Naive B cell (primary cell): ENCODE data around the gene SELENOS. TPM values are rescaled to one million over a fixed set of nuclear protein-coding genes. Genes with fewer than 3 reads are reported as not detected.

Experiments
- ATAC-seq, 2 donors: fragments of 150-1000 bp; cut with Tn5 transposase; 2 replicates each; pipeline ENCODE4 v1.10.0; 2021; ENCODE audit warnings: low read depth in 2 of 2, mild to moderate bottlenecking in 2 of 2, moderate library complexity in 2 of 2
- DNase-seq: peaks from one replicate; pipeline ENCODE4 v3.0.0; 2022
- H3K27ac Mint-ChIP-seq, 6 donors: one replicate each; pipeline ENCODE4 v1.8.0; 2020 to 2022; ENCODE audit warnings: mild to moderate bottlenecking in 6 of 6, mixed read lengths in 6 of 6, moderate library complexity in 5 of 6, inconsistent platforms in 2 of 6
- H3K27me3 Mint-ChIP-seq, 3 donors: one replicate each; pipeline ENCODE4 v1.8.0; 2021 to 2022; ENCODE audit warnings: mixed read lengths in 3 of 3, mild to moderate bottlenecking in 1 of 3
- H3K36me3 Mint-ChIP-seq, 2 donors: one replicate each; pipeline ENCODE4 v1.8.0; 2020 to 2022; ENCODE audit warnings: mixed read lengths in 2 of 2, inconsistent platforms in 1 of 2, mild to moderate bottlenecking in 1 of 2
- H3K4me1 Mint-ChIP-seq, 3 donors: one replicate each; pipeline ENCODE4 v1.8.0; 2020 to 2022; ENCODE audit warnings: mixed read lengths in 3 of 3, inconsistent platforms in 1 of 3, mild to moderate bottlenecking in 1 of 3, moderate library complexity in 1 of 3
- H3K4me3 Mint-ChIP-seq, 8 donors: one replicate each; pipeline ENCODE4 v1.8.0; 2020 to 2022; ENCODE audit warnings: mild to moderate bottlenecking in 8 of 8, mixed read lengths in 8 of 8, moderate library complexity in 8 of 8, inconsistent platforms in 2 of 8
- H3K9me3 Mint-ChIP-seq, 7 donors: one replicate each; pipeline ENCODE4 v1.8.0; 2020 to 2022; ENCODE audit warnings: mixed read lengths in 7 of 7, mild to moderate bottlenecking in 5 of 7, inconsistent platforms in 2 of 7, moderate library complexity in 1 of 7
- polyA plus RNA-seq, 6 donors: library from polyadenylated mRNA; unstranded; fragments of 300-500 nt; fragmentation: Illumina TruSeq; gene quantifications; one replicate each; pipeline ENCODE4 v1.2.3, GENCODE V29; 2021; ENCODE audit warnings: low read depth in 6 of 6

Gene SELENOS
- polyA plus RNA-seq, 6 donors from 2014 or later: 25.7 to 49.7 (median 40.0) TPM

DNA sequence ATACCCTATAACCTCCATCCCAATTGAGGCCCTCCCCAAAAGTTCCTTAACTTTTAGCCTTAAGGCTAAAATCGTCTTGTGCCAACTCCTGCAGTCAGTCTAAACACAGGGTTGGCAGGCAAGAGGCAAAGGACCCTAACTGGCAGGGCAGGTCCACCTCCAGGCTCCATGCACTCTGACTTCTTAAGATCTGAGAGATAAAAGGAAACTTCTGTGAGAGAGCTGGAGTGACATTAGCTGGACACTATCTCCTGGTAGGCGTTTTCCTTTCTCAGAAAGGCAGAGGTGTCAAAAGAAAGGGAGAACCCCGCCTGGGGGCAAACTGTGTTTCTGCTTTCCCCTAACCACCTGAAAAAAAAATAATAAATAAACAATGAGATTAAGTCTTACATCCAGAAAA, 29.0 kb downstream of the SELENOS start:
- no peak for ATAC-seq
- no peaks in the 10 kb centered on the region for H3K27me3 Mint-ChIP-seq
- H3K36me3 Mint-ChIP-seq: no peaks in the 10 kb centered on the region
- peak overlapping the region in 1 of 8 donors; percentile 14 for H3K4me3 Mint-ChIP-seq
- no peak for DNase-seq
- peak overlapping the region in 2 of 6 donors; percentile 47 to 64 for H3K27ac Mint-ChIP-seq
- no peaks in the 10 kb centered on the region for H3K9me3 Mint-ChIP-seq
- H3K4me1 Mint-ChIP-seq: peaks cover 52 to 81% (median 81%) of the 10 kb centered on the region in 3 donors

- no peaks in the 10 kb centered on the region for H3K36me3 Mint-ChIP-seq
- H3K4me1 Mint-ChIP-seq: peaks cover 60 to 86% (median 86%) of the 10 kb centered on the region in 3 donors
- ATAC-seq (no peak), DNase-seq (no peak)
- peak overlapping the region; percentile 17 to 80 (median 60) for H3K4me3 Mint-ChIP-seq
- no peaks in the 10 kb centered on the region for H3K9me3 Mint-ChIP-seq
- peak overlapping the region; percentile 56 to 93 (median 87) for H3K27ac Mint-ChIP-seq
- H3K27me3 Mint-ChIP-seq: no peaks in the 10 kb centered on the region
Measured at GRCh38 chr15:101246824-101247745, 30.2 kb downstream of the SELENOS start.

- H3K4me1 Mint-ChIP-seq: peaks cover 63 to 93% (median 90%) of the 10 kb centered on the region in 3 donors
- H3K4me3 Mint-ChIP-seq: peak overlapping the region; percentile 17 to 80 (median 60)
- peak overlapping the region; percentile 56 to 93 (median 87) for H3K27ac Mint-ChIP-seq
- no peaks in the 10 kb centered on the region for H3K27me3 Mint-ChIP-seq
- DNase-seq (peak; percentile 26), ATAC-seq (peak; percentile 14 to 17)
- no peaks in the 10 kb centered on the region for H3K9me3 Mint-ChIP-seq
- H3K36me3 Mint-ChIP-seq: no peaks in the 10 kb centered on the region
Measured at GRCh38 chr15:101246391-101246790, 30.9 kb downstream of the SELENOS start.

GRCh38 chr15:101244889-101245668, 32.2 kb downstream of the SELENOS start:
- DNase-seq: no peak

DNA sequence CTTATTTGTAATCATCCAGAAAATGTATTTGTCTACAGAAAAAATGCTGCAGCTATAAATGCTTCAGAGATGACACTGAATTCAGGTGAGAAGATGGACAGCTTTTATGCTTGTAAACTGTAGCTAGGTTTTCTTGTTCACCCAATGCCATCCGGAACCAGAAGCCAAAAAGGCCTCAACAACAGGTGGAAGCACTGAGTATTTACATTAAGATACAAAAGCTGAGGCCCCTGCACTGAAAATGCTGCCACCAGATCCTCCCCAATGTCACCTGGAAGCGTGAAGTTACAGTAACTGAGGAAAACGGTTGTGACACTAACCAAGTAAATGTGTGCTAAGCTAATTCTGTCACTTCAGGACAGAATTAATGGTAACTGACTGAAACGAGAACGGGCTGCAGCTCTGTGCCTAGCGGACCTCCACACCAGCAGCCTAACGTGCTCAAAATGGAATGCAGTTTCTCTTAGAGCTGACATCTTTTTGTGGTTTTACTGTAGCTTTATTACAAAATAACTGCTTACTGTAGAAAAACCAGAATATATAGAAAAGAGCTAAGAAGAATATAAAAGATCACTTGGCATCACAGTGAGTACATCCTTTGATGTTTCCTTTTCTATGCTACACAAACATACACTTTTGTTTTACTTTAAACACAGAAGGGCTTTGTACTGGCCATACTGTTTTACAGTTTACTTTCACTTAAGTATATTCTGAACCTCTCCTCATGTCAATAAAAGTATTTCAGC, 33.1 kb downstream of the SELENOS start:
- H3K27me3 Mint-ChIP-seq: no peaks in the 10 kb centered on the region
- DNase-seq (no peak), ATAC-seq (no peak)
- H3K27ac Mint-ChIP-seq: peak overlapping the region in 5 of 6 donors; percentile 18 to 94 (median 73)
- H3K4me1 Mint-ChIP-seq: peaks cover 63 to 95% (median 84%) of the 10 kb centered on the region in 3 donors
- H3K4me3 Mint-ChIP-seq: peak overlapping the region; percentile 2 to 79 (median 66)
- H3K9me3 Mint-ChIP-seq: no peaks in the 10 kb centered on the region
- H3K36me3 Mint-ChIP-seq: no peaks in the 10 kb centered on the region

More at GRCh38 chr15:101244889-101245668, 32.2 kb downstream of the SELENOS start:
- no peak for ATAC-seq
- Mint-ChIP-seq H3K4me1 (peaks cover 58 to 95% (median 84%) of the 10 kb centered on the region in 3 donors), H3K27ac (peak overlapping the region in 5 of 6 donors; percentile 18 to 85 (median 78)), H3K9me3 (no peaks in the 10 kb centered on the region), H3K4me3 (peak overlapping the region; percentile 2 to 79 (median 63)), H3K27me3 (no peaks in the 10 kb centered on the region), H3K36me3 (no peaks in the 10 kb centered on the region)

DNA sequence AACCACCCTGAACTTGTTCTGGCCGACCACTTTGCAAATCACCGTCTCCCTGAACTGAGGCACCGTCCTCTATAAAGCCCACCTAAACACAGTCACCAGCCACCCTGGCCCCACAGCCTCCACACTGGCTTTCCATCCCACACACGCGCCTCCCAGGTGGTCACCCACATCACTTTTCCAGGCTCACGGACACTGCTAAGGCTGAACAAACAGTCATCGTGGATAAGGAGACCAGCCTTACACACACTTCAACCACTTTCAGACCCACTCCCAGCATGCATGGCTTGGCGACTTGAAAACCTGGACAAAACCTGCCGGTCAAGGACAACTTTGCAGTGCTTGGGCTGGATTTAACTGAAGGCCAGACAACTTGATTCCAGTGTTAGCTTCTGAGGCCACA, 33.9 kb downstream of the SELENOS start:
- H3K4me3 Mint-ChIP-seq: peak overlapping the region in 6 of 8 donors; percentile 20 to 87 (median 78)
- no peaks in the 10 kb centered on the region for H3K9me3 Mint-ChIP-seq
- H3K4me1 Mint-ChIP-seq: peaks cover 68 to 93% (median 81%) of the 10 kb centered on the region in 3 donors
- H3K27me3 Mint-ChIP-seq: no peaks in the 10 kb centered on the region
- ATAC-seq (no peak), DNase-seq (no peak)
- H3K36me3 Mint-ChIP-seq: no peaks in the 10 kb centered on the region
- H3K27ac Mint-ChIP-seq: peak overlapping the region in 5 of 6 donors; percentile 68 to 94 (median 75)

GRCh38 chr15:101242999-101243336, 34.3 kb downstream of the SELENOS start:
- H3K36me3 Mint-ChIP-seq: no peaks in the 10 kb centered on the region
- peak overlapping the region; percentile 53 to 87 (median 78) for H3K4me3 Mint-ChIP-seq
- no peak for DNase-seq
- no peaks in the 10 kb centered on the region for H3K9me3 Mint-ChIP-seq
- peak overlapping the region; percentile 5 to 91 (median 68) for H3K27ac Mint-ChIP-seq
- H3K4me1 Mint-ChIP-seq: peaks cover 68 to 89% (median 76%) of the 10 kb centered on the region in 3 donors
- H3K27me3 Mint-ChIP-seq: no peaks in the 10 kb centered on the region
- ATAC-seq: no peak

GRCh38 chr15:101242160-101242998, 34.9 kb downstream of the SELENOS start:
- DNase-seq (peak; percentile 72), ATAC-seq (peak; percentile 91 to 94)
- Mint-ChIP-seq H3K4me3 (peak overlapping the region; percentile 53 to 87 (median 78)), H3K27ac (peak overlapping the region; percentile 5 to 91 (median 68)), H3K9me3 (no peaks in the 10 kb centered on the region), H3K4me1 (peaks cover 64 to 85% (median 70%) of the 10 kb centered on the region in 3 donors), H3K27me3 (no peaks in the 10 kb centered on the region), H3K36me3 (no peaks in the 10 kb centered on the region)

DNA sequence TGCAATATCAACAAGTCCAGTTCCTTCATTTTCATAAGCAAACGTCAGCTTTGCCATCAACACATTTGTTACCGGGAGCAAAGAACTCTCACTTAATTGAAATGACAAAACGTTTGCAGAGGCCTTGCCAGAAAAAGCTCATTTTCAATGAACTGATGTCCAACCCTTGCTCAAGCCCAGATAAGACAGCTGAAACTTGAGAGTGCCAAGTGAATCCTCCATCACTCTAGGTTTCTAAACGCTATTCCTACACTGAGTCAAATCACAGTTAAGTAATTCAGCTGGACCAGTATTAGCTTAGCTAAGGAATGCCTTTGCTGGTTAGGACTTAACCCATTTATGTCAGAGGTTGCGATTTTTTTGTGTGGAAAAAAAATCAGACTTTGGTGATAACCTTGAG, 36.9 kb downstream of the SELENOS start:
- Mint-ChIP-seq H3K36me3 (no peaks in the 10 kb centered on the region), H3K27ac (no peak overlapping the region), H3K4me3 (no peak overlapping the region), H3K27me3 (no peaks in the 10 kb centered on the region), H3K9me3 (no peaks in the 10 kb centered on the region), H3K4me1 (peaks cover 48 to 70% (median 58%) of the 10 kb centered on the region in 3 donors)
- DNase-seq: no peak
- no peak for ATAC-seq

DNA sequence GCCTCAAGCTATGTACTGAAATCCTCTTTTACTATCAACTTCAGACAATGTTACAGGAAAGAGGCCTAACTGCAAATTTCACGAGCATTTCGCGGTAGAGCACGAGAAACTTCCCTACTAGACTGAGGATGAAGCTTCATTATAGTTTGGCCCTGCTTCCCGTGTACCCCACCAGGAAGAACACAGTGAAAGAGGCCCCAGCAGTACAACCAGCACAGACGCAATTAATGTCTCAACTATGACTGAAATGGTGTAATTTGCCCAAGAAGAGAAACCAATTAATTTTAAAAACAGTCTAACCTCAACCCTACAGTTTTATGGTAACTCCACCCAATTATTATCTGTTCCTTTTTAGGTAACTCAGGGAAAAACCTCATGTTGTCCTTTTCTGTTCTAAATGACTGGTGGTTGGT, 37.6 kb downstream of the SELENOS start:
- H3K9me3 Mint-ChIP-seq: no peaks in the 10 kb centered on the region
- no peak for DNase-seq
- peak overlapping the region; percentile 14 to 82 (median 50) for H3K4me3 Mint-ChIP-seq
- no peak for ATAC-seq
- H3K4me1 Mint-ChIP-seq: peaks cover 42 to 64% (median 52%) of the 10 kb centered on the region in 3 donors
- H3K27me3 Mint-ChIP-seq: no peaks in the 10 kb centered on the region
- H3K27ac Mint-ChIP-seq: peak overlapping the region in 5 of 6 donors; percentile 27 to 90 (median 65)
- no peaks in the 10 kb centered on the region for H3K36me3 Mint-ChIP-seq

DNA sequence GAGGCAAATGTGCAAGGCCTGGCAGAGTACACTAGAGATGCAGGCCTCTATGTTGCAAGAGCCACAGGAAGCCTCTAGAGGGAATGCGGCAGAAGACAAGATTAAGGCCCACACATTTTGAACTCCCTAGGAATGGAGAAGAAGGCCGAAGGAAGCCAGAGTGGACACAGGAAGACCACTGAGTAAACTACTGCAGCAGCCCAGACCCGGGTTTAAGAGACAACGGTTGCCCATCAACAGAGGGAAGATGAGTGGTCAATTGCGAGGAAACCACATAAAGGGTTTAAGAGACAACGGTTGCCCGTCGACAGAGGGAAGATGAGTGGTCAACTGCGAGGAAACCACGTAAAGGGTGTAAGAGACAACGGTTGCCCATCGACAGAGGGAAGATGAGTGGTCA, 40.0 kb downstream of the SELENOS start:
- ATAC-seq: no peak
- H3K4me1 Mint-ChIP-seq: peaks cover 27 to 57% (median 46%) of the 10 kb centered on the region in 3 donors
- no peak overlapping the region for H3K27ac Mint-ChIP-seq

GRCh38 chr15:101233651-101234280, 43.5 kb downstream of the SELENOS start:
- H3K4me1 Mint-ChIP-seq: peaks cover 15 to 49% (median 27%) of the 10 kb centered on the region in 3 donors
- ATAC-seq: no peak
- peaks cover 20 to 22% of the 10 kb centered on the region in 2 donors for H3K36me3 Mint-ChIP-seq
- H3K27ac Mint-ChIP-seq: no peak overlapping the region
- no peak overlapping the region for H3K4me3 Mint-ChIP-seq
- peaks cover 0 to 11% (median 2%) of the 10 kb centered on the region in 7 donors for H3K9me3 Mint-ChIP-seq
- no peaks in the 10 kb centered on the region for H3K27me3 Mint-ChIP-seq
- no peak for DNase-seq

More for the DNA sequence above, 40.0 kb downstream of the SELENOS start:
- no peak for DNase-seq
- Mint-ChIP-seq H3K9me3 (no peaks in the 10 kb centered on the region), H3K4me3 (no peak overlapping the region), H3K36me3 (peaks cover 5 to 9% of the 10 kb centered on the region in 2 donors), H3K27me3 (no peaks in the 10 kb centered on the region)
